AML-193 (cell line): ENCODE data around the gene PFKP.
"Not testable (repeated sequence)": the region's sequence is repeated elsewhere in the genome, so short reads cannot be mapped to it uniquely, and the experiment has no call there.

ENCODE experiments used
- DNase-seq, 2 experiments: peaks; one replicate each; lab custom pipeline; 2025; lab: John Stamatoyannopoulos, UW

PFKP gene

GRCh38 chr10:3098689-3099088 lies 31.3 kb downstream of the PFKP start:
- DNase-seq, result no peak

- peak; percentile 50 to 51 for DNase-seq
These were observed 32.1 kb downstream of the PFKP start for GRCh38 chr10:3099291-3100092.

- no peak for DNase-seq
These were observed 32.9 kb downstream of the PFKP start for GRCh38 chr10:3100093-3100792.

GRCh38 chr10:3100856-3101640 lies 33.7 kb downstream of the PFKP start:
- no peak for DNase-seq

GRCh38 chr10:3102720-3103427 lies 35.5 kb downstream of the PFKP start:
- no peak for DNase-seq

- DNase-seq, result no peak
These were observed 36.3 kb downstream of the PFKP start for GRCh38 chr10:3103646-3104045.

GRCh38 chr10:3104251-3104918 lies 37.0 kb downstream of the PFKP start:
- no peak for DNase-seq

GRCh38 chr10:3105166-3105565 lies 37.8 kb downstream of the PFKP start:
- no peak for DNase-seq

GRCh38 chr10:3105905-3106304 lies 38.6 kb downstream of the PFKP start:
- DNase-seq, result no peak

GRCh38 chr10:3106328-3106727 lies 39.0 kb downstream of the PFKP start:
- DNase-seq, result not testable (repeated sequence)

- no peak for DNase-seq
These were observed 39.6 kb downstream of the PFKP start for GRCh38 chr10:3106928-3107425.

- no peak for DNase-seq
These were observed 40.1 kb downstream of the PFKP start for GRCh38 chr10:3107426-3107961.

- DNase-seq, result no peak
These were observed 40.7 kb downstream of the PFKP start for GRCh38 chr10:3108033-3108432.

GRCh38 chr10:3108575-3109105 lies 41.3 kb downstream of the PFKP start:
- DNase-seq, result no peak

GRCh38 chr10:3109196-3109595 lies 41.8 kb downstream of the PFKP start:
- no peak for DNase-seq

GRCh38 chr10:3109633-3110032 lies 42.3 kb downstream of the PFKP start:
- no peak for DNase-seq

- DNase-seq, result no peak
These were observed 43.7 kb downstream of the PFKP start for GRCh38 chr10:3110782-3111620.

GRCh38 chr10:3111621-3112163 lies 44.3 kb downstream of the PFKP start:
- DNase-seq, result no peak

GRCh38 chr10:3113343-3113720 lies 46.0 kb downstream of the PFKP start:
- no peak for DNase-seq

- DNase-seq, result no peak
These were observed 48.3 kb downstream of the PFKP start for GRCh38 chr10:3115685-3116084.
